Measurements from ENCODE around the gene SMIM24.
"Not testable (repeated sequence)": the region's sequence is repeated elsewhere in the genome, so short reads cannot be mapped to it uniquely, and the experiment has no call there.

SMIM24 gene

GRCh38 chr19:3514930-3515329, 34.6 kb upstream of the SMIM24 start:
- DNase-seq (ENCODE audit: low spot score) = no peak

GRCh38 chr19:3513229-3514140, 33.2 kb upstream of the SMIM24 start:
- no peak for DNase-seq (ENCODE audit: low spot score)

- DNase-seq (ENCODE audit: low spot score) = no peak
Measured at GRCh38 chr19:3512562-3513228, 32.4 kb upstream of the SMIM24 start.

GRCh38 chr19:3511506-3512251, 31.4 kb upstream of the SMIM24 start:
- DNase-seq (ENCODE audit: low spot score) = no peak

- DNase-seq (ENCODE audit: low spot score) = no peak
Measured at GRCh38 chr19:3510727-3511126, 30.4 kb upstream of the SMIM24 start.

- DNase-seq (ENCODE audit: low spot score) = peak; percentile 52
Measured at GRCh38 chr19:3509566-3509989, 29.3 kb upstream of the SMIM24 start.

- DNase-seq (ENCODE audit: low spot score) = no peak
Measured at GRCh38 chr19:3508771-3509535, 28.6 kb upstream of the SMIM24 start.

GRCh38 chr19:3508121-3508661, 27.9 kb upstream of the SMIM24 start:
- not testable (repeated sequence) for DNase-seq (ENCODE audit: low spot score)

GRCh38 chr19:3507371-3508120, 27.2 kb upstream of the SMIM24 start:
- peak; percentile 62 for DNase-seq (ENCODE audit: low spot score)

- peak; percentile 60 for DNase-seq (ENCODE audit: low spot score)
Measured at GRCh38 chr19:3506384-3507340, 26.3 kb upstream of the SMIM24 start.

GRCh38 chr19:3505598-3506383, 25.5 kb upstream of the SMIM24 start, which contains the start of gene FZR1:
TSS of gene FZR1 (plus strand) at chr19:3506311. CDS start at chr19:3522990, 16,679 bp downstream.
- peak; percentile 100 for DNase-seq (ENCODE audit: low spot score)

- DNase-seq (ENCODE audit: low spot score) = no peak
Measured at GRCh38 chr19:3504735-3505134, 24.4 kb upstream of the SMIM24 start.

GRCh38 chr19:3503036-3503572, 22.8 kb upstream of the SMIM24 start:
- no peak for DNase-seq (ENCODE audit: low spot score)

- DNase-seq (ENCODE audit: low spot score) = no peak
Measured at GRCh38 chr19:3501780-3502179, 21.5 kb upstream of the SMIM24 start.

- peak; percentile 98 for DNase-seq (ENCODE audit: low spot score)
Measured at GRCh38 chr19:3500429-3501101, 20.2 kb upstream of the SMIM24 start, which contains the start of gene DOHH. TSS of gene DOHH (minus strand) at chr19:3500674. CDS start at chr19:3496814, 3,860 bp downstream.

- DNase-seq (ENCODE audit: low spot score) = no peak
Measured at GRCh38 chr19:3499738-3500428, 19.6 kb upstream of the SMIM24 start.
